HG02642 (cell line): ENCODE results near the gene PSMB9.
A peak's percentile ranks its signal among the peaks of the same experiment; 100 is the strongest.

Experiments
- ATAC-seq: cut with Tn5 transposase; IDR thresholded peaks from one replicate; pipeline ENCODE4 v1.9.1; 2021; ENCODE audit warnings: mild to moderate bottlenecking; ENCODE audit not compliant: unreplicated experiment, poor library complexity

PSMB9 gene

GRCh38 chr6:32838114-32838958 is 15.7 kb upstream of the PSMB9 start, which contains the start of gene TAP2:
Gene TAP2, minus strand, starts transcription at chr6:32838739. Its CDS starts 506 bp downstream, at chr6:32838233.
- ATAC-seq, result peak; percentile 86

DNA sequence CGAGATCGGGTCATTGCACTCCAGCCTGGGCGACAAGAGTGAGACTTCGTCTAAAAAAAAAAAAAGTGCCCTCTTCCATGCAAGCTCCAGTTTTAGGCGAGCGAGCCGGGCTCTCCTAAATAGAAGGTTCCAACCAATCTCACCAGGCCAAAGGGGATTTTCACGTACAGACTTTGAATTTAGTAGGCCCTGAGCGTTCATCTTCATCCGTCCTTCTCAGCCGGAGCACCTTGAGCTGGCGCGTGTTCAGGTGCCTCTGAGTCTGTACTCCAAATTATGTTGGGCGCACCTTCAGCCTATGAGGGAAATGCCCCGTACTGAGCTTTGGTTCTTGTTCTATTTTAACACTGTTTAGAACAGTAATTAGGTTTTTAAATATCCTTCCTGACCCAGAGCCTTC is 14.6 kb upstream of the PSMB9 start:
- no peak for ATAC-seq

GRCh38 chr6:32840604-32841246 is 13.3 kb upstream of the PSMB9 start:
- ATAC-seq, result no peak

GRCh38 chr6:32842021-32842650 is 11.9 kb upstream of the PSMB9 start:
- no peak for ATAC-seq

DNA sequence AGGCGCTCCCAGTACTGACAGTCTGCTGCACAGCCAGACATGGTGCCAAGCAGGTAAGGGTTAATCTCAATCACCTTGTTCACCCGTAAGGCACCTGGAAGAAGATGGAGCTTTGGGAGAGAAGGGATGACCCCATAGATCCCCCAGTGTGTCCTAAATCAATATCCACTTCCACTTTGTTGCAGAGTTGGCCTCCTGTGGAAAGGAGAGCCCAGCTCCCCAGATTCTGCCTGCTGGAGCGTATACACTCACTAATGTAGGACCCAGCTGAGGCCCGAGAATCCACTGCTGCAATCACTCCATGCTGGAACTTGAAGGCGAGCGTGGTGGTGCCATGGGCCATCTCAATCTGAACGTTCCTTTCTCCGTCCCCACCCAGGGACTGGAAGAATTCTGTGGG is 11.3 kb upstream of the PSMB9 start:
- no peak for ATAC-seq

DNA sequence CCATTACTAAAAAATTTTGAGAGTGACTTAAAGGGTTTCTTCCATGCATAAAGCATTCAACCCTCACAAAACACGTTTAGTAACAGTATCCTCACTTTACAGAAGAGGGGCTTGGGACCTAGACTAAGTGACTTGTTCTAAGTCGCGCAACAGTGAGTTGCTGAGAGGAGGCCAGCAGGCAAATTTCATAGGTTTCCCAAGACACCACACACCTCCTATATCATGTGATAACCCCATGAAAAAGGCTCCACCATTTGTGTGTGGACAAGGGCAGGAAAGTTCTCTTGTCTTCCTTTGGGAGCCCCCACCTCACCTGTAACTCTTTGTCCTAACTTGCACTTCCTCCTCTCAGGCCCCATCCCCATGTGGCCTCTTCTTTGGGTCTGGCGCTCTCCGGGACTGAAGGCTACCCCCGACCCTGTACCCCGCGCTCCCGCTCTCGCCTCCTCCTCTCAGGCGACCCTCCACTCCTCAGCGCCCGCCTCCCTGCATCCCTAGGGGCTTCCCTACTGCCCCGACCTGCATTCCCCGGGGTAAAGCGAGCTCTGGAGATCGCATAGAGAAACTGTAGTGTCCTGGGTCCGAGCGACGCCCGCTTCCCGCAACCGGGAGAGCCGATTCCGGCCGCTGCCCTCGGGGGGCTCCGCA is 10.5 kb upstream of the PSMB9 start:
- ATAC-seq, result no peak

- ATAC-seq, result peak; percentile 81
Measured at GRCh38 chr6:32843979-32844838, 9.8 kb upstream of the PSMB9 start, which contains the start of gene PSMB8. Gene PSMB8, minus strand, starts transcription at chr6:32844047. Its CDS starts 51 bp downstream, at chr6:32843996.

DNA sequence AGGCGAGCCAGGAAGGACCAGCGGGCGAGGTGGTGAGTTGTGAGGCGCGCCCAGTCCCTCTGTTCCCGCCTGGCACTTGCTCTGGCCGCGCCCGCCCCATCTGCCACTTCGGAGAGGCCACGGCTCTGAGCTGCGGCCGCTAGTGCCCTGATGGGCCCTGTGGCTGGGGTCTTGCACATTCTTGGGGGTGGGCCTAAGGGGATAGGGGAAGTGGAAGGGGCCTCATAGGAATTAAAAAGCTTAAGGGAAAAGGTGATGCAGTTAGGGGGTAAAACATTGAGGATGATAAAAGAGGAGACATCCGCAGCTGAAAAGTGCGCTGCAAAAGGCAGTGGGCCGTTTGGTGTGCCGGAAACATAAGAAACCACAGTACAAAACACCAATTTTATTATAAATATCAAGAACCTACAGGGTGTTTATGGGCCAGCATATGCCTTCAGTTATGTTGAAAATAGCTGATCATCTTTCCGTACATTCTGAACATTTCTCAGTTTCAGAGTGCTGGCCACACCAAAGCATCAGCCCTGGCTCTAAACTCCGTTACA is 9.1 kb upstream of the PSMB9 start:
- ATAC-seq, result no peak

- ATAC-seq, result no peak
Measured at GRCh38 chr6:32845384-32845884, 8.6 kb upstream of the PSMB9 start.

- no peak for ATAC-seq
Measured at GRCh38 chr6:32847004-32847403, 7.0 kb upstream of the PSMB9 start.

GRCh38 chr6:32847795-32848194 is 6.2 kb upstream of the PSMB9 start:
- ATAC-seq, result no peak

- no peak for ATAC-seq
Measured at GRCh38 chr6:32849126-32849525, 4.9 kb upstream of the PSMB9 start.

DNA sequence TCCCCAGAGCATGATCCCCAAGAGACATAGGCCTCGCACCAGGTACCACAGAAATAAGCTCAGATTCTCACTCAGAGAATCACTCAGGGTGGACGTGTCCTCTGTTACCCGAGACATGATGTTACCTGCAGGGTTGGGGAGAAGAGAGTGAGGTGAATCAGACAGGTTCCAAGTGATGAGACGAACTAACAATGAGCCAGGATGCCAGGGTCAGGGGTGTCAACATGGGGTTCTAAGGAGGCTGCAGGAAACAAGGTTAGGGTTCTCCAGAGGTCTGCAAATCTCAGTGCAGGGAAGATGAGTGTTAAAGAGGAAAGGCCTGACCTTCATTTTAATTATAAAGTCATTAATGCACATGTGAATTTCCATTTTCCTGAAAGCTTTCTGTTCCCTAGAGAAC is 3.0 kb upstream of the PSMB9 start:
- ATAC-seq, result no peak

GRCh38 chr6:32852018-32852843 is 1.8 kb upstream of the PSMB9 start:
- no peak for ATAC-seq

- peak; percentile 27 for ATAC-seq
Measured at GRCh38 chr6:32852844-32853540, 1.0 kb upstream of the PSMB9 start.

DNA sequence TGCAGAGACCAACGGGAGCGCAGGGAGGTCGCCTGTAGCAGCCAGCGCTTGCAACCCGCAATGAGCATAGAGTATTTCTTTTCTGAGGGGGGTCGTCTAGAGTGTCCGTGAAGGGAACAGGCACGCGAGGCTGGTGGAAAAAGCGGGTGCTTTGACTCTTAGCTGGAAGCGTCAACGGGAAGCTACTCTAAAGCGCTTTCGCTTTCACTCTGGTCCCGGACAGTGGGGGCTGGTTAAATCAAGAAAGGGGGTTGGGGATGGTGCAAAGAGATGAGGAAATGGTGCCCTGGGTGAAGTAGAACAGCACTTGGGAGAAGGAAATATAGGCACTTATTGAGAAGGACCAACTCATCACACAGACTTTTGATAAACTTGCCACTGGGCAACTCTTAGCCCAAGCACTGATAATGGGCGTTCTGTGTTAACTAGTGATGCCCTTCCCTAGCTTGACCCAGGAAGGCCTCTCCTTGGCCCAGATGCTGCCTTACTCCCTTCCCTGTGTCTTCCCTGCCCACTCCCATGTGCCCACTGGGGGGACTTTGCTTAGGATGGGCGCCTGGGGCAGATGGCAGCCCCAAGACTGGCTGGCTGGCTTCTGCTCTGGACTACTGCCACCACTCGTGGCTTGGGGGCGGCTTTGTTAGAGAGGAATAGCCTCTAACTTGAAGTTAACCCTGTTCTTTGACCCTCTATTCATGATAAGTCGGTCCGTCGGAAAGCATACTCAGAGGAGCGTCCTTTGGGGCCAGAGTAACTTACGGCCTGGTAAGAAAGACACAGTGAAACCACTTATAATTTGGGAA is 585 bp downstream of the PSMB9 start:
- ATAC-seq, result peak; percentile 4
